Natural killer cell treated with Interleukin-12 subunit alpha and Interleukin-12 subunit beta and Interleukin-15 and Interleukin-18, amount 100 ng/mL, for 72 hours (primary cell): ENCODE measurements around the gene GAB2. TPM values are rescaled to one million over a fixed set of nuclear protein-coding genes. Genes with fewer than 3 reads are reported as not detected.

ENCODE experiments used
- ATAC-seq, 2 donors: fragments of 150-1000 bp; cut with Tn5 transposase in 1 of 2; sonication (Bioruptor Pico), chemical (Tn5 transposase) in 1 of 2; 2 replicates each; pipeline ENCODE4 v1.10.0; 2021
- DNase-seq: peaks from one replicate; pipeline ENCODE4 v3.0.0; 2022; ENCODE audit warnings: low spot score
- H3K27ac Mint-ChIP-seq, 2 donors: 1 replicate in 1 of 2; 2 replicates in 1 of 2; pipeline ENCODE4 v1.8.0; 2022; ENCODE audit warnings: mixed read lengths in 2 of 2, mild to moderate bottlenecking in 1 of 2, moderate library complexity in 1 of 2
- H3K27me3 Mint-ChIP-seq, 2 donors: 1 replicate in 1 of 2; 2 replicates in 1 of 2; pipeline ENCODE4 v1.8.0; 2022; ENCODE audit warnings: mixed read lengths in 2 of 2
- H3K36me3 Mint-ChIP-seq: one replicate; pipeline ENCODE4 v1.8.0; 2022; ENCODE audit warnings: mixed read lengths
- H3K4me1 Mint-ChIP-seq, 2 donors: 1 replicate in 1 of 2; 2 replicates in 1 of 2; pipeline ENCODE4 v1.8.0; 2022; ENCODE audit warnings: low read depth in 2 of 2, mixed read lengths in 2 of 2, mild to moderate bottlenecking in 1 of 2
- H3K4me3 Mint-ChIP-seq: one replicate; pipeline ENCODE4 v1.8.0; 2022; ENCODE audit warnings: mixed read lengths
- H3K9me3 Mint-ChIP-seq: 2 replicates; pipeline ENCODE4 v1.8.0; 2022; ENCODE audit warnings: mixed read lengths
- total RNA-seq, 2 donors: library from RNA; stranded (reverse); gene quantifications; one replicate each; pipeline ENCODE4 v1.2.3, GENCODE V29; 2022

GAB2 gene
- total RNA-seq, 2 donors from 2014 or later: 1.9 to 8.7 TPM

DNA sequence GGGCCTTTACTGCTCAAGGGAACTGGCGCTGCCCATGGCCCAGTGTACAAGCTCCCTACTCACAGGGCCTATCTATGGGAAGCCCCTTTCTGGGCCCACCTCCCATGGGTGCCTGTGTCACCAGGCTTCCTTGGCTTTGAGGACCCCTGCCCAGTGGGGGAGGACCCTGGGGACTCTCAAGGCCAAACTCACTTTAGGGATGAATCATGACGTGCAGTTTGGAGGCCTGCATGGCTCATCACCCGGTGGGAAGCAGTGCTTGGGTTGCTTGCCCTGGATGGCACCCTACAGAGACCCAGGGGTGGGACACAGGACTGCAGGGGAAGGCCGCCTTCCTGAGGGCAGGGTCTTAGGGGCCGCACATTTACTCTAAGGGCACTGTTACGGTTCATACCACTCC is 245.7 kb downstream of the GAB2 start:
- H3K27ac Mint-ChIP-seq: no peak overlapping the region
- H3K9me3 Mint-ChIP-seq: no peaks in the 10 kb centered on the region
- no peaks in the 10 kb centered on the region for H3K36me3 Mint-ChIP-seq
- DNase-seq: peak; percentile 58
- H3K4me1 Mint-ChIP-seq: no peaks in the 10 kb centered on the region
- ATAC-seq: no peak
- H3K4me3 Mint-ChIP-seq: no peak overlapping the region
- H3K27me3 Mint-ChIP-seq: no peaks in the 10 kb centered on the region

DNA sequence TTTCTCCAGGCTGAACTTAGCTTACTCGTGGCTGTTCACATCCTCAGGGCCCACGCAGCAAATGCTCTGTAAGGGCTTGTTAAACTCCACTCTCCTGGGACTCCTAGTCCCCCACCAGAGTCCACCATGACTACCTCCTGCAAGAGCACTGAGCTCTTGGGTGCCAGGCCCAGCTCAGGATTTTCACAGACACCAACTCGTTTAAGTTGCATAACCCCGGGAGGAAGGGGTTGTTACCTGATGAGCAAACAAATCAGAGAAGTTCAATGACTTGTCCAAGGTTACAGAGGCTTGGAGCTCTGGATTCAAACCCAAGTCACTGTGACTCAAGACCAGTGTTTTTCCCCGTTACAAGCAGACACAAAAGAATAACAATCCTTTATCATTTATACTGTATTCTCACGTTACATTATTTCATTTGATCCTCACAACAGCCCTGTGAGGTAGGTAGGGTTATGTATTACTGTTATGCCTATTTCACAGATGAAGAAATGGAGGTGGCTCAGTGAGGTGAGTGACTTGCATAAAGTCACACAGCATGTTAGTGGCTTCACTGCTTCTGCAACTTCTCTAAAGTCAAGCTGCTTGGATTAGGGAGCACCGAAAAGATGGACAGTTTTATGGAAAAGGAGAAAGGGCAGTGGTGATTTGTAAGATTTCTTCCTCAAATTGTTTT is 246.6 kb downstream of the GAB2 start:
- ATAC-seq (no peak), DNase-seq (no peak)
- H3K27me3 Mint-ChIP-seq: no peaks in the 10 kb centered on the region
- H3K4me3 Mint-ChIP-seq: no peak overlapping the region
- H3K4me1 Mint-ChIP-seq: no peaks in the 10 kb centered on the region
- H3K27ac Mint-ChIP-seq: no peak overlapping the region
- H3K36me3 Mint-ChIP-seq: no peaks in the 10 kb centered on the region
- H3K9me3 Mint-ChIP-seq: no peaks in the 10 kb centered on the region

DNA sequence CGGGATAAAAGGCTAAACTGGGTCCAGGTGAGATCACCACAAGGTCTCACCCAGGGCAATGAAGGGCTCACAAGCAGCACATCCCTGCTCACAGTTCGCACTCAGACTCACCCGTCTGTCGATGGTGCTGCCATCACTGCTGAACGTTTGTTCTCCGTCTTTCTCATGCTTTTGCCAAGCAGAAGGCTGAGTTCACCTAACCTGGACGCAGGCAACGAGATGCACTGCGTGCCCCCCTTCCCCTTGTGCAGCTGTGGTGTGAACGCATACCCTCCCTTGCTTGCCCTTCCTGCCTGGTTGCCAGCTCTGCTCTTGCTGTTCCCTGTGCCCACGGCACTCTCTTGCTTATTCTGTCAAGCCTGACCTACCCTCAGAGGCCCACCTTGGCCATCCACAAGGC is 247.2 kb downstream of the GAB2 start:
- ATAC-seq (no peak), DNase-seq (peak; percentile 51)
- H3K9me3 Mint-ChIP-seq: no peaks in the 10 kb centered on the region
- H3K27me3 Mint-ChIP-seq: no peaks in the 10 kb centered on the region
- no peak overlapping the region for H3K4me3 Mint-ChIP-seq
- H3K4me1 Mint-ChIP-seq: no peaks in the 10 kb centered on the region
- no peaks in the 10 kb centered on the region for H3K36me3 Mint-ChIP-seq
- H3K27ac Mint-ChIP-seq: no peak overlapping the region

DNA sequence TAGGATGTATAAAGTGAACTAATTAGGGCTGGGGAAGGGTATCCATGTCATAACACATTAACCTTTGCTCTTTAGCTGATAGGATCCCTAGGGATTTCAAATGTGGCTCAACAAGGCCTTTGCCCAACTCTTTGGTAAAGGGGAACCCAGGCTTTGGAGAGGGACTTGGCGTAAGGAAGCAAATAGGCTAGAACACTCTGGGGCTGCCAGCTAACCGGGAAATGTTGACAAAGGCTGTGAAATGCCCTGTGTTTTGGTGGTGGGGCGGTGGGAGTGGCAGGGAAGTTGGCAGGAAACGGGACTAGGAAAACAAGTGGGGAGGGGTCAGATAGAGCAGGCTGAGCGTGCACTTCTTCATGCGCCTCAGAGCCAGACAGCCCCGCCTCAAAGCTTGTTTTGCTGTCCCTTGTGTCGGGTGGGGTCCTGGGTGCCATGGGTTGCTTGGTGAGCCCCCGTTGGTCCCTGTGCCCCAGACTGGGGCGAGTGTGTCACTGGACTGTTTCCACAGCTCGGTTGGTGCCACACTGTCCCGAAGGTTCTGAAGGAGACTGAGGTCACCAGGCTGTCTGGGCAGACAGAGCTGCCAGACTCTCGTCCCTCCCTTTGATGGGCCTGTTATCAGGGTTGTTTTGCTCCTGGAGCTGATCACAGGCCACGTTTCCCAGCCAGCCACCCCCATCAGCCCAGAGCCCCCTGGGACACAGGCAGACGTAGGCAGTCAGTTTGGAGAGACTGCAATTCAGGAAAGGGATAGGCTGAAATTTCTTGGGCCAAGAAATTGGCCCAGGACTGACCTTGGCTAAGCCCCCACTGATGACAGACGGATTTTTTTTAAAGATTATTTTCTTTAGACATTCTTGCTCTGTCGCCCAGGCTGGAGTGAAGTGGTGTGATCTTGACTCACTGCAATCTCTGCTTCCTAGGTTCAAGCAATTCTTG is 248.8 kb downstream of the GAB2 start:
- H3K27me3 Mint-ChIP-seq: no peaks in the 10 kb centered on the region
- no peak overlapping the region for H3K4me3 Mint-ChIP-seq
- ATAC-seq (no peak), DNase-seq (no peak)
- H3K9me3 Mint-ChIP-seq: no peaks in the 10 kb centered on the region
- no peaks in the 10 kb centered on the region for H3K36me3 Mint-ChIP-seq
- no peaks in the 10 kb centered on the region for H3K4me1 Mint-ChIP-seq
- H3K27ac Mint-ChIP-seq: no peak overlapping the region

DNA sequence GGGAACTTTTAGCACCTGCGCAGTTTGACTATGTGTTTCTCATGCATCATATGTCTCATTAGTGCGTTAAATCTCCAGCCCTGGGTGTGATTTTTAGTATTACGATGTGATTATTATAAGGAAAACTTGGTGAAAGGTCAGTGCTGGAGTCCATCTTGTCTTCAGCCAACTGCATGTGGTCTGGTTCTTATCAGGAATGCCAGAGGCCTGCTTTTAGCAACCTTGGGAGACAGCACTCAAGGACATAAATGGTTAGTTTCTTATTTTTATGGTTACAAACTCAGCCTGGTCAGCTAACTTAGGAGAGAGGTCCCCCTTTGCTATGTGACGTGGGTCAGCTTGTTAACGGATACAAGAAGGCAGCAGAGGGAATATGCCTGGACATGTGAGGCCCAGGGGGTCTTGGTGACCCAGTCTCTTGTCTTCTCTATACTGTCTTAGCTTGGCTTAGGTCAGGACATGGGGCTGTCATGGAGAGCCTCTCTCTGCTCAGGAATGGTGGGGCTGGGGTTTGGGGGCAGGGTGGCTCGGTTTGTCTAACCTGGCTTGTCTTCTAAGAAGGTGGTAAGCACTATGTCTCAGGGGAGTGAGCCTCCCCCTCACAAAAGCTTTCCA is 250.7 kb downstream of the GAB2 start:
- Mint-ChIP-seq H3K9me3 (no peaks in the 10 kb centered on the region), H3K4me1 (no peaks in the 10 kb centered on the region), H3K27ac (no peak overlapping the region), H3K4me3 (no peak overlapping the region), H3K36me3 (no peaks in the 10 kb centered on the region), H3K27me3 (no peaks in the 10 kb centered on the region)
- ATAC-seq (peak in 1 of 2 donors; percentile 20), DNase-seq (no peak)

Other genes with a start within 250 kb of the GAB2 start
- gene KCTD21, start 229.2 kb downstream of the GAB2 start, total RNA-seq: 1 to 10 TPM; 3.6 to 9.4 TPM
- 1 to 10 TPM; 7.2 to 7.9 TPM for gene USP35, start 228.9 kb downstream of the GAB2 start, total RNA-seq
- 10 to 100 TPM; 15.8 to 19.8 TPM for gene NARS2, start 157.0 kb upstream of the GAB2 start, total RNA-seq